Tibial nerve (tissue), 4 donors: ENCODE data around the gene MAMDC4.

Experiments
- CTCF ChIP-seq, 5 experiments: fragments of 200-600 bp in 3 of 5; fragments of 450-650 bp in 2 of 5; sonication (generic) in 3 of 5; IDR thresholded peaks; one replicate each; pipeline ENCODE4 v1.5.1; 2016 to 2019; ENCODE audit warnings: antibody characterized with exemption in 5 of 5, mild to moderate bottlenecking in 3 of 5, moderate library complexity in 2 of 5
- EP300 ChIP-seq, 2 donors: sonication (generic); formaldehyde crosslinking; IDR thresholded peaks; one replicate each; pipeline ENCODE4 v1.6.1; 2017; ENCODE audit warnings: antibody characterized with exemption in 2 of 2, mild to moderate bottlenecking in 1 of 2

GRCh38 chr9:136805207-136805740 lies 46.9 kb upstream of the MAMDC4 start:
- TF ChIP-seq CTCF (IDR thresholded peaks at IDR 0.05) (no peak), EP300 (IDR thresholded peaks at IDR 0.05) (no peak)
